Transverse colon (tissue), 4 donors: Measurements from ENCODE around the gene POPDC2. TPM values are rescaled to one million over a fixed set of nuclear protein-coding genes. Genes with fewer than 3 reads are reported as not detected.

Experiments
- DNase-seq: peaks from one replicate; pipeline ENCODE4 v3.0.0-alpha.2; 2019
- H3K27ac ChIP-seq, 4 donors: fragments of 200-600 bp; sonication (generic); 2 replicates each; pipeline ENCODE4 v1.5.1; 2016 to 2018; ENCODE audit warnings: inconsistent platforms in 4 of 4
- H3K27me3 ChIP-seq: fragments of 200-600 bp; sonication (generic); 2 replicates; pipeline ENCODE4 v1.5.1; 2017; ENCODE audit warnings: inconsistent platforms
- H3K36me3 ChIP-seq, 4 donors: fragments of 200-600 bp; sonication (generic); 2 replicates each; pipeline ENCODE4 v1.5.1; 2017 to 2019; ENCODE audit warnings: inconsistent platforms in 4 of 4
- H3K4me1 ChIP-seq, 4 donors: fragments of 200-600 bp; sonication (generic); 2 replicates each; pipeline ENCODE4 v1.5.1; 2017 to 2020; ENCODE audit warnings: inconsistent platforms in 4 of 4
- H3K4me3 ChIP-seq, 4 donors: fragments of 200-600 bp; sonication (generic); 1 replicate in 1 of 4; 2 replicates in 3 of 4; pipeline versions ENCODE4 v1.5.1 to v1.6.1; 2017 to 2019; ENCODE audit warnings: inconsistent platforms in 4 of 4
- H3K9me3 ChIP-seq, 2 donors: fragments of 200-600 bp; sonication (generic); 2 replicates each; pipeline ENCODE4 v1.5.1; 2017 to 2019; ENCODE audit warnings: inconsistent platforms in 2 of 2
- CTCF ChIP-seq, 5 experiments: fragments of 200-600 bp in 3 of 5; fragments of 450-650 bp in 2 of 5; sonication (generic) in 3 of 5; IDR thresholded peaks; 1 replicate in 2 of 5; 2 replicates in 3 of 5; pipeline ENCODE4 v1.5.1; 2016 to 2017; ENCODE audit warnings: antibody characterized with exemption in 5 of 5, inconsistent platforms in 3 of 5, mild to moderate bottlenecking in 2 of 5, moderate library complexity in 1 of 5
- EP300 ChIP-seq: sonication (generic); formaldehyde crosslinking; IDR thresholded peaks from one replicate; pipeline ENCODE4 v1.6.1; 2017; ENCODE audit warnings: antibody characterized with exemption, low read depth
- POLR2A ChIP-seq: fragments of 450-650 bp; IDR thresholded peaks from one replicate; pipeline ENCODE4 v1.6.1; 2016; ENCODE audit warnings: antibody characterized with exemption, mild to moderate bottlenecking, moderate library complexity
- POLR2AphosphoS5 ChIP-seq, 3 donors: sonication (generic); formaldehyde crosslinking; IDR thresholded peaks; one replicate each; pipeline ENCODE4 v1.6.1; 2016; ENCODE audit warnings: antibody characterized with exemption in 3 of 3
- WGBS, 2 donors: methylation state at CpG; one replicate each; pipeline ENCODE4 v1.1.5; 2018; ENCODE audit warnings: low coverage in 1 of 2; 5-methylcytosine and 5-hydroxymethylcytosine counted together
- in situ Hi-C, 4 donors: fragments of 200-750 bp; cut with MboI; loops; one replicate each; pipeline versions ENCODE4 v1.15.0 to v1.15.1; 2017; ENCODE audit warnings: low sequenced_read_pairs in 3 of 4, low pct_ligation_motif_present in 1 of 4, low pct_unique_long_range_greater_than_20kb in 1 of 4
- intact Hi-C: fragments of 100-400 bp; cut with DNase I; formaldehyde crosslinking; loops from one replicate; pipeline ENCODE4 v1.15.1; 2023; ENCODE audit warnings: low total_unique reads
- total RNA-seq, 4 donors: library from RNA; depleted of rRNA; stranded (reverse); fragments of >200 nt; gene quantifications; one replicate each; pipeline ENCODE4 v1.1.0, GENCODE V29; 2016

Gene POPDC2
- total RNA-seq, 4 donors from 2014 or later = 15.0 to 17.7 (median 15.6) TPM

GRCh38 chr3:119645813-119646212 is 14.6 kb downstream of the POPDC2 start:
- 67 to 74% methylated on average over 1 of the region's 1 CpG for WGBS, 2 donors
- H3K27me3 ChIP-seq = no peaks in the 10 kb centered on the region
- TF ChIP-seq CTCF (IDR thresholded peaks at IDR 0.05) (no peak), POLR2A (no peak), EP300 (no peak), POLR2AphosphoS5 (IDR thresholded peaks at IDR 0.05) (no peak)
- H3K4me3 ChIP-seq = no peak overlapping the region
- no peaks in the 10 kb centered on the region for H3K9me3 ChIP-seq
- H3K36me3 ChIP-seq = no peaks in the 10 kb centered on the region
- H3K4me1 ChIP-seq = no peaks in the 10 kb centered on the region
- peak overlapping the region in 1 of 4 donors; percentile 30 for H3K27ac ChIP-seq
- DNase-seq = no peak
- in situ Hi-C loops (no loop called here), intact Hi-C loops (no loop called here)

GRCh38 chr3:119644481-119644880 is 15.9 kb downstream of the POPDC2 start:
- no peaks in the 10 kb centered on the region for H3K36me3 ChIP-seq
- 74 to 88% methylated on average over 1 of the region's 1 CpG for WGBS, 2 donors
- no peaks in the 10 kb centered on the region for H3K9me3 ChIP-seq
- no peak overlapping the region for H3K27ac ChIP-seq
- intact Hi-C loops (no loop called here), in situ Hi-C loops (no loop called here)
- peaks cover 0 to under 1% (median 0%) of the 10 kb centered on the region in 4 donors for H3K4me1 ChIP-seq
- H3K4me3 ChIP-seq = no peak overlapping the region
- TF ChIP-seq POLR2A (no peak), POLR2AphosphoS5 (IDR thresholded peaks at IDR 0.05) (no peak), CTCF (IDR thresholded peaks at IDR 0.05) (no peak), EP300 (no peak)
- no peaks in the 10 kb centered on the region for H3K27me3 ChIP-seq
- no peak for DNase-seq

GRCh38 chr3:119643528-119643927 is 16.9 kb downstream of the POPDC2 start:
- H3K9me3 ChIP-seq = no peaks in the 10 kb centered on the region
- H3K27ac ChIP-seq = peak overlapping the region in 1 of 4 donors; percentile 23
- TF ChIP-seq EP300 (no peak), POLR2A (no peak), CTCF (IDR thresholded peaks at IDR 0.05) (no peak), POLR2AphosphoS5 (IDR thresholded peaks at IDR 0.05) (no peak)
- intact Hi-C loops = no loop called here
- H3K4me1 ChIP-seq = peaks cover 0 to 10% (median 6%) of the 10 kb centered on the region in 4 donors
- in situ Hi-C loops = no loop called here
- DNase-seq = no peak
- H3K4me3 ChIP-seq = no peak overlapping the region
- no peaks in the 10 kb centered on the region for H3K27me3 ChIP-seq
- 86 to 88% methylated on average over 2 of the region's 2 CpGs for WGBS, 2 donors
- no peaks in the 10 kb centered on the region for H3K36me3 ChIP-seq

GRCh38 chr3:119642746-119643473 is 17.5 kb downstream of the POPDC2 start:
- intact Hi-C loops (no loop called here), in situ Hi-C loops (no loop called here)
- 63 to 80% methylated on average over 1 to 5 of the region's 5 CpGs for WGBS, 2 donors
- Histone ChIP-seq H3K36me3 (no peaks in the 10 kb centered on the region), H3K4me3 (no peak overlapping the region), H3K27me3 (no peaks in the 10 kb centered on the region), H3K9me3 (no peaks in the 10 kb centered on the region), H3K4me1 (peaks cover 0 to 16% (median 6%) of the 10 kb centered on the region in 4 donors), H3K27ac (peak overlapping the region in 2 of 4 donors; percentile 23 to 31)
- TF ChIP-seq EP300 = no peak
- no peak for TF ChIP-seq POLR2AphosphoS5 (IDR thresholded peaks at IDR 0.05)
- no peak for TF ChIP-seq POLR2A
- no peak for TF ChIP-seq CTCF (IDR thresholded peaks at IDR 0.05)
- no peak for DNase-seq
